PC-9 (cell line): ENCODE results near the gene TRPM1.

Experiments used
- CTCF ChIP-seq: fragments of 200-600 bp; sonication (generic); conservative IDR thresholded peaks from 2 replicates; pipeline ENCODE4 v1.6.1; 2017; ENCODE audit warnings: mixed run types, antibody characterized with exemption, mild to moderate bottlenecking, moderate library complexity
- EZH2 ChIP-seq: fragments of 200-600 bp; sonication (generic); IDR thresholded peaks from 2 replicates; pipeline ENCODE4 v1.8.0; 2017; ENCODE audit warnings: antibody characterized with exemption, low read depth

- no peak for TF ChIP-seq CTCF
- TF ChIP-seq EZH2: no peak
Observed at GRCh38 chr15:31096563-31096962, 5.0 kb downstream of the TRPM1 start.
